ENCODE results near the gene NKG7. TPM values are rescaled to one million over a fixed set of nuclear protein-coding genes. Genes with fewer than 3 reads are reported as not detected.

NKG7 gene
- total and polyA plus RNA-seq, 2 of the 13 experiments (the other 11 are each of a cell fraction or from before 2014, with no cell fraction given), result 0.40 TPM; not detected in 1

- TF ChIP-seq ZBTB44 (CRISPR knock-in tag; IDR thresholded peaks at IDR 0.05), result no peak
- peak; percentile 70 for TF ChIP-seq ZNF768 (CRISPR knock-in tag; IDR thresholded peaks at IDR 0.05)
- TF ChIP-seq NPAS2 (CRISPR knock-in tag; IDR thresholded peaks at IDR 0.05; ENCODE audit: borderline replicate concordance), result no peak
- TF ChIP-seq STAT5B (CRISPR knock-in tag; IDR thresholded peaks at IDR 0.05), result no peak
- peak; percentile 71 for TF ChIP-seq PITX1 (CRISPR knock-in tag; IDR thresholded peaks at IDR 0.05)
- no peak for TF ChIP-seq REST (IDR thresholded peaks at IDR 0.05; ENCODE audit: borderline replicate concordance in 1 of 2, low read depth in 1 of 2, low read length in 2 of 2)
- TF ChIP-seq ATF4 (CRISPR knock-in tag; IDR thresholded peaks at IDR 0.05), result 0 out of 4 replicates have a peak, but pooled peaks of 1 of the 2 experiments have one; percentile 35
- no peak for TF ChIP-seq ZNF44 (CRISPR knock-in tag; IDR thresholded peaks at IDR 0.05)
- 0 out of 2 replicates have a peak, but pooled peaks have one; percentile 12 for TF ChIP-seq ZNF280B (CRISPR knock-in tag; IDR thresholded peaks at IDR 0.05; ENCODE audit: borderline replicate concordance)
- no peak for TF ChIP-seq ZNF839 (CRISPR knock-in tag; IDR thresholded peaks at IDR 0.05; ENCODE audit: borderline replicate concordance)
- 0 out of 2 replicates have a peak, but pooled peaks have one; percentile 31 for TF ChIP-seq SATB2 (CRISPR knock-in tag; IDR thresholded peaks at IDR 0.05)
- peak; percentile 54; the same call in 1 of the 2 replicates for TF ChIP-seq MIER2 (CRISPR knock-in tag; IDR thresholded peaks at IDR 0.05)
- peak; percentile 81 for TF ChIP-seq PAXIP1 (CRISPR knock-in tag; conservative IDR thresholded peaks at IDR 0.05)
- peak; percentile 51; the same call in 1 of the 2 replicates for TF ChIP-seq RNF2 (conservative IDR thresholded peaks at IDR 0.05; ENCODE audit: low read depth)
- no peak for TF ChIP-seq ZNF510 (CRISPR knock-in tag; IDR thresholded peaks at IDR 0.05; ENCODE audit: low read depth)
- TF ChIP-seq ZNF547 (CRISPR knock-in tag; IDR thresholded peaks at IDR 0.05), result peak; percentile 84; the same call in 1 of the 2 replicates
Measured at GRCh38 chr19:51367565-51368365, 4.7 kb downstream of the NKG7 start (continued).

Data from HepG2 (cell line).